GM12872 (cell line): ENCODE data around the gene RASL10A.

Experiments used
- CTCF ChIP-seq: IDR thresholded peaks from 3 replicates; pipeline ENCODE4 v1.5.1; 2011; ENCODE audit warnings: low read depth, mild to moderate bottlenecking, low read length, moderate library complexity; ENCODE audit not compliant: insufficient read depth

Gene RASL10A

GRCh38 chr22:29330753-29331152, 15.3 kb upstream of the RASL10A start:
- no peak for TF ChIP-seq CTCF

- TF ChIP-seq CTCF = no peak
These were observed 14.8 kb upstream of the RASL10A start for GRCh38 chr22:29330291-29330690.

- no peak for TF ChIP-seq CTCF
These were observed 14.1 kb upstream of the RASL10A start for GRCh38 chr22:29329581-29329980.

GRCh38 chr22:29328566-29329500, 13.3 kb upstream of the RASL10A start:
- no peak for TF ChIP-seq CTCF

GRCh38 chr22:29328055-29328454, 12.6 kb upstream of the RASL10A start:
- peak; percentile 23; the same call in 2 of the 3 replicates for TF ChIP-seq CTCF

- no peak for TF ChIP-seq CTCF
These were observed 11.7 kb upstream of the RASL10A start for GRCh38 chr22:29327089-29327764.

GRCh38 chr22:29326481-29326880, 11.0 kb upstream of the RASL10A start:
- TF ChIP-seq CTCF = no peak
